Type B pancreatic cell (in vitro differentiated cells): Measurements from ENCODE around the gene NOTCH1. TPM values are rescaled to one million over a fixed set of nuclear protein-coding genes. Genes with fewer than 3 reads are reported as not detected.

ENCODE experiments used
- DNase-seq: peaks from one replicate; pipeline ENCODE4 v3.0.0; 2021; ENCODE audit warnings: mixed read lengths; ENCODE audit not compliant: unreplicated experiment; ENCODE audit errors: extremely low spot score
- H3K27ac Mint-ChIP-seq: 2 replicates; pipeline ENCODE4 v1.8.0; 2021; ENCODE audit warnings: mild to moderate bottlenecking, mixed read lengths
- H3K27me3 Mint-ChIP-seq: 2 replicates; pipeline ENCODE4 v1.8.0; 2021; ENCODE audit warnings: mixed read lengths
- H3K36me3 Mint-ChIP-seq: 2 replicates; pipeline ENCODE4 v1.8.0; 2021; ENCODE audit warnings: mixed read lengths
- H3K4me1 Mint-ChIP-seq: one replicate; pipeline ENCODE4 v1.8.0; 2021; ENCODE audit warnings: mixed read lengths; ENCODE audit not compliant: unreplicated experiment
- H3K4me3 Mint-ChIP-seq: 2 replicates; pipeline ENCODE4 v1.8.0; 2021; ENCODE audit warnings: mild to moderate bottlenecking, mixed read lengths
- H3K9me3 Mint-ChIP-seq: 2 replicates; pipeline ENCODE4 v1.8.0; 2021; ENCODE audit warnings: mixed read lengths
- total RNA-seq: library from RNA; stranded (reverse); gene quantifications from 2 replicates; pipeline ENCODE4 v1.2.1, GENCODE V29; 2021; ENCODE audit warnings: low replicate concordance
- TF ChIP-seq, protein P1 (sequence below): fragments of 200-600 bp; sonication (generic); conservative IDR thresholded peaks from 2 replicates; pipeline ENCODE4 v1.5.0; 2021; ENCODE audit warnings: antibody characterized with exemption, mild to moderate bottlenecking

NOTCH1 gene
- total RNA-seq, 1 donor from 2014 or later: 53.1 TPM

GRCh38 chr9:136586391-136586953 lies 40.6 kb upstream of the NOTCH1 start:
- Mint-ChIP-seq H3K4me3 (peak overlapping the region; percentile 41), H3K27ac (peak overlapping the region; percentile 69), H3K9me3 (no peaks in the 10 kb centered on the region), H3K27me3 (no peaks in the 10 kb centered on the region), H3K36me3 (no peaks in the 10 kb centered on the region), H3K4me1 (peaks cover 20% of the 10 kb centered on the region)
- TF ChIP-seq, protein P1, sequence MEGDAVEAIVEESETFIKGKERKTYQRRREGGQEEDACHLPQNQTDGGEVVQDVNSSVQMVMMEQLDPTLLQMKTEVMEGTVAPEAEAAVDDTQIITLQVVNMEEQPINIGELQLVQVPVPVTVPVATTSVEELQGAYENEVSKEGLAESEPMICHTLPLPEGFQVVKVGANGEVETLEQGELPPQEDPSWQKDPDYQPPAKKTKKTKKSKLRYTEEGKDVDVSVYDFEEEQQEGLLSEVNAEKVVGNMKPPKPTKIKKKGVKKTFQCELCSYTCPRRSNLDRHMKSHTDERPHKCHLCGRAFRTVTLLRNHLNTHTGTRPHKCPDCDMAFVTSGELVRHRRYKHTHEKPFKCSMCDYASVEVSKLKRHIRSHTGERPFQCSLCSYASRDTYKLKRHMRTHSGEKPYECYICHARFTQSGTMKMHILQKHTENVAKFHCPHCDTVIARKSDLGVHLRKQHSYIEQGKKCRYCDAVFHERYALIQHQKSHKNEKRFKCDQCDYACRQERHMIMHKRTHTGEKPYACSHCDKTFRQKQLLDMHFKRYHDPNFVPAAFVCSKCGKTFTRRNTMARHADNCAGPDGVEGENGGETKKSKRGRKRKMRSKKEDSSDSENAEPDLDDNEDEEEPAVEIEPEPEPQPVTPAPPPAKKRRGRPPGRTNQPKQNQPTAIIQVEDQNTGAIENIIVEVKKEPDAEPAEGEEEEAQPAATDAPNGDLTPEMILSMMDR: no peak
- DNase-seq: no peak

DNA sequence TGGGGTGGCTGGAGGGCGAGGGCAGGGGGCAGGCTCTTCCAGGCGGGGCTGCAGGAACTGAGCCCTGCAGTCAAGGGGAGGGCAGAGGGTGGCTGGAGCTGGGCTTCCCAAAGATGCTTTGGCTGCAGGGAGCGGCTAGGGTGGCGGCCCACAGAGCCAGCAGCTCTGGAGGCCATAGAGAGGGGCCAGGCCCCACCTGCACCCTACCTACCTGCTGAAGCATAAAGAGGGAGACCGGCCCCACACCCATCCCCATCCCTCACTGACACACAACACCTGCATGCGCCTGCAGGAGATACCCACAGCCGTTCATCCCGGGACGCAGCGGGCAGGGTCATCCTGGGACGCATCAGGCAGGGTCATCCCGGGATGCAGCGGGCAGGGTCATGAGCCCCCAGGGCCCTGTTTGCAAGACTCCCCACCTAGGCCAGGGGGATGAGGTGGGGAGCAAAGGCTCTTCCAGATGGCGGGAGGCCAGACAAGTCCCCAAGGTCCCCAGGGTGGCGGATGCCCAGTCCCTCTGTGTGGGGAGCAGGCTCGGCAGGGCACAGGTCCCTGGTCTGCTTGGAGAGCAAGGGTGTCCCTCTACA lies 39.8 kb upstream of the NOTCH1 start:
- TF ChIP-seq, protein P1: no peak
- Mint-ChIP-seq H3K27me3 (no peaks in the 10 kb centered on the region), H3K9me3 (no peaks in the 10 kb centered on the region), H3K4me1 (peaks cover 20% of the 10 kb centered on the region), H3K27ac (no peak overlapping the region), H3K4me3 (no peak overlapping the region), H3K36me3 (no peaks in the 10 kb centered on the region)
- DNase-seq: no peak

DNA sequence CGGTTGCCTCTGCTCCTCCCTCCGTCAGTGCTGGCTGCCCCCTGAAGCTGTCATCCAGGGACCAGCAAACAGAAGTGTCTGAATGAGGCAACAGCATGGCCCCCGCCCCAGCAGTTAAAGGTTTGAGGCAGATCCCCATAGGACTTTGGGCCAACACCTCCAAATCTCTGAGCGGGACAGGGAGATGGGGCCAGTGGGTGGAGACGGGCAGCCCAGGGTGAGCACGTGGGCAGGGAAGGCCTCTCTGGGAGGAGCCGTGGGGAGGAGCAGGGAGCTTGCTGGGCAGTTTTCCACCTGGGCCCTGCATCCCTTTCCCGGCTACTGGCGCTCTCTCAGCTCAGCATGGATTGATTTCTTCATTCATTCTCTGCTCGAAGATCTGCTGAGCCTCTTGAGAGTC lies 39.1 kb upstream of the NOTCH1 start:
- Mint-ChIP-seq H3K9me3 (no peaks in the 10 kb centered on the region), H3K27ac (no peak overlapping the region), H3K4me1 (peaks cover 17% of the 10 kb centered on the region), H3K27me3 (no peaks in the 10 kb centered on the region), H3K36me3 (no peaks in the 10 kb centered on the region), H3K4me3 (no peak overlapping the region)
- DNase-seq: no peak
- TF ChIP-seq, protein P1: no peak

DNA sequence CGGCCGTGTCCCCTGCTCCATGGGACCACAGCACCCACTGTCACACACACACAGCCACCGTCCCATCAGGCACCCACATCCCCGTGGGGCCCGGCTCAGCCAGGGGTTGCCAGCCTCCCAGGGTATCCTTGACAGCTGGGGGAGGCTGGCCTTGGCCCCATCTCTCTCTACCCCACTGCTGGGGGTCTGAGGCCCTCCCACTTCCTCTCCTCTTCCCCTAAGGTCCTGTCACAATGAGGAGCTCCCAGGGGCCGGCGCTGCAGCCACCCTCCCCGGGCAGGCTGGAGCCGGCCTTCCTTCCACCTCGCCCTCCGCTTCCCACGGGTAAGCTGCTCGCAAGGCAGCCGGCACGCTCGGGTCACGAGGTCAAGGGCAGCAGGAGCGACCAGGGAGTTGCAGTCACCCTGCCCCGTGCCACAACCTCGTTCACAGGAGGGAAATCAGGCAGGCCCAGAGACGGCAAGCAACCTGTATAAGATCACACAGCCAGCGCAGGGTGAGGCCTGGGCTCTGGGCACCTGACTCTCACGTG lies 38.6 kb upstream of the NOTCH1 start:
- H3K4me1 Mint-ChIP-seq: peaks cover 22% of the 10 kb centered on the region
- TF ChIP-seq, protein P1: no peak
- no peaks in the 10 kb centered on the region for H3K27me3 Mint-ChIP-seq
- no peak for DNase-seq
- H3K27ac Mint-ChIP-seq: no peak overlapping the region
- H3K36me3 Mint-ChIP-seq: no peaks in the 10 kb centered on the region
- H3K4me3 Mint-ChIP-seq: no peak overlapping the region
- no peaks in the 10 kb centered on the region for H3K9me3 Mint-ChIP-seq

DNA sequence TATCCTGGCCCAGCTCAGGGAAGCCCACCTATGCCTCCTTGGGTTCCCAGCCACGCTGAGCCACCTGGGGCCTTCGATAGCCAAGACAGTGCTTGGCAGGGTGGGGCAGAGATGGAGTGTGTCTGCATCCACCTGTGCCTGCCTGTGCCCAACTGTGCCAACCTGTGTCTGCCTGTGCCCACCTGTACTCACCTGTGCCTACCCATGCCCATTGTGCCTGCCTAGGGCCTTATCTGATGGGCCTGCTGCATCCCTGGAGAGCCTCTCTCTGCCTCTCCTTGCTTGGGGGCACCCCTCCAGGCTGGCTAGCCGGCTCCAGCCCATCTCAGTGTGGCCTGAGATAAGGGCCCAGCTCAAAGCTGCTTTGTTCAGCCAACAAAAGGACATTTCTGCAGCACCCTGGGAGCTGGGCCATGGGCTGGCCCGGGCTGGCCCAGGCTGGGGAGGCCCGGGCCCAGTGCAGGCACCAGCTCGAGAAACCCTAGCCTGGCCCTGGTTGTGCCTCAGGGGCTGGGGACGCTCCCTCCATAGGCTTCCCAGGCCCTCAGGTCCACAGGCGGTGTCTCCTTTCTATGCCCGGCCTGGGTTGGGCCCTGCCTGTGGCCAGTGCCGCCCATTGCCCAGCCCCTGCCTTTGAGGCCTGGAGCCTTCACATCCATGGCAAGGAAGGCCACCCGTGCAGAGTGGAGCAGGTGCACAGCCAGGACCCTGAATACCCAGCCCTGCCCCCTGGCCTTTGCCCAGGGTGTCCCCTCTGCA lies 37.3 kb upstream of the NOTCH1 start:
- H3K36me3 Mint-ChIP-seq: no peaks in the 10 kb centered on the region
- no peak overlapping the region for H3K27ac Mint-ChIP-seq
- DNase-seq: no peak
- TF ChIP-seq, protein P1: no peak
- H3K9me3 Mint-ChIP-seq: no peaks in the 10 kb centered on the region
- peaks cover 18% of the 10 kb centered on the region for H3K4me1 Mint-ChIP-seq
- H3K27me3 Mint-ChIP-seq: no peaks in the 10 kb centered on the region
- no peak overlapping the region for H3K4me3 Mint-ChIP-seq
